Stimulated activated CD8-positive, alpha-beta memory T cell treated with anti-CD3 and anti-CD28 coated beads, Interleukin-2, amount 100 ng/mL, for 1 hour (primary cell): ENCODE measurements around the gene ZNF277.

ENCODE experiments used
- DNase-seq, 2 donors: peaks; one replicate each; pipeline ENCODE4 v3.0.0-alpha.2; 2020; ENCODE audit warnings: low read depth in 2 of 2

Gene ZNF277

GRCh38 chr7:112254156-112254555 is 47.7 kb downstream of the ZNF277 start:
- DNase-seq, result no peak

- DNase-seq, result no peak
These were observed 48.4 kb downstream of the ZNF277 start for GRCh38 chr7:112254709-112255387.

- DNase-seq, result no peak
These were observed 48.9 kb downstream of the ZNF277 start for GRCh38 chr7:112255388-112255720.

- no peak for DNase-seq
These were observed 50.6 kb downstream of the ZNF277 start for GRCh38 chr7:112257073-112257472.

- no peak for DNase-seq
These were observed 54.4 kb downstream of the ZNF277 start for GRCh38 chr7:112260911-112261310.

- DNase-seq, result no peak
These were observed 55.5 kb downstream of the ZNF277 start for GRCh38 chr7:112262036-112262435.

GRCh38 chr7:112262855-112263487 is 56.5 kb downstream of the ZNF277 start:
- DNase-seq, result no peak

GRCh38 chr7:112263519-112263918 is 57.0 kb downstream of the ZNF277 start:
- DNase-seq, result no peak

GRCh38 chr7:112266141-112266540 is 59.6 kb downstream of the ZNF277 start:
- no peak for DNase-seq

- DNase-seq, result no peak
These were observed 60.2 kb downstream of the ZNF277 start for GRCh38 chr7:112266595-112267270.

- DNase-seq, result no peak
These were observed 61.6 kb downstream of the ZNF277 start for GRCh38 chr7:112267944-112268691.

- no peak for DNase-seq
These were observed 64.7 kb downstream of the ZNF277 start for GRCh38 chr7:112271162-112271561.

- no peak for DNase-seq
These were observed 66.5 kb downstream of the ZNF277 start for GRCh38 chr7:112272921-112273561.

GRCh38 chr7:112279042-112279441 is 72.5 kb downstream of the ZNF277 start:
- no peak for DNase-seq

- DNase-seq, result no peak
These were observed 73.8 kb downstream of the ZNF277 start for GRCh38 chr7:112280267-112280666.

GRCh38 chr7:112282476-112283188 is 76.1 kb downstream of the ZNF277 start:
- DNase-seq, result no peak

- DNase-seq, result no peak
These were observed 77.0 kb downstream of the ZNF277 start for GRCh38 chr7:112283382-112283910.

- DNase-seq, result no peak
These were observed 80.0 kb downstream of the ZNF277 start for GRCh38 chr7:112286250-112287086.

- no peak for DNase-seq
These were observed 81.8 kb downstream of the ZNF277 start for GRCh38 chr7:112288301-112288700.

- no peak for DNase-seq
These were observed 83.6 kb downstream of the ZNF277 start for GRCh38 chr7:112290065-112290464.
